IMR-90 (cell line): Measurements from ENCODE around the gene ERGIC2.

ENCODE experiments used
- CEBPB ChIP-seq: IDR thresholded peaks from 2 replicates; pipeline ENCODE4 v1.6.1; 2012; ENCODE audit warnings: low read depth, low read length, improper control_type of control experiment
- CTCF ChIP-seq: conservative IDR thresholded peaks from 2 replicates; pipeline ENCODE4 v1.5.1; 2012; ENCODE audit warnings: mild to moderate bottlenecking, low read depth, low read length, improper control_type of control experiment
- RAD21 ChIP-seq: IDR thresholded peaks from 2 replicates; pipeline ENCODE4 v1.6.1; 2012; ENCODE audit warnings: low read length, improper control_type of control experiment
- RFX5 ChIP-seq: IDR thresholded peaks from 2 replicates; pipeline ENCODE4 v1.8.0; 2012; ENCODE audit warnings: low read depth, mild to moderate bottlenecking, low read length, moderate library complexity
- SMC3 ChIP-seq: fragments of 150-350 bp; IDR thresholded peaks from 2 replicates; pipeline ENCODE4 v1.6.1; 2016; ENCODE audit warnings: low read depth, mild to moderate bottlenecking, antibody characterized with exemption, low read length, moderate library complexity

- TF ChIP-seq CTCF, result no peak
- TF ChIP-seq RAD21, result no peak
- TF ChIP-seq RFX5, result no peak
- TF ChIP-seq SMC3, result no peak
- TF ChIP-seq CEBPB, result no peak
Measured at GRCh38 chr12:29329411-29329810, 51.6 kb downstream of the ERGIC2 start.
